Measurements from ENCODE around the gene CDT1. TPM values are rescaled to one million over a fixed set of nuclear protein-coding genes. Genes with fewer than 3 reads are reported as not detected.
A peak's percentile ranks its signal among the peaks of the same experiment; 100 is the strongest.

Gene CDT1
- total and polyA plus RNA-seq, 4 donors = 3.6 to 13.9 (median 7.8) TPM

DNA sequence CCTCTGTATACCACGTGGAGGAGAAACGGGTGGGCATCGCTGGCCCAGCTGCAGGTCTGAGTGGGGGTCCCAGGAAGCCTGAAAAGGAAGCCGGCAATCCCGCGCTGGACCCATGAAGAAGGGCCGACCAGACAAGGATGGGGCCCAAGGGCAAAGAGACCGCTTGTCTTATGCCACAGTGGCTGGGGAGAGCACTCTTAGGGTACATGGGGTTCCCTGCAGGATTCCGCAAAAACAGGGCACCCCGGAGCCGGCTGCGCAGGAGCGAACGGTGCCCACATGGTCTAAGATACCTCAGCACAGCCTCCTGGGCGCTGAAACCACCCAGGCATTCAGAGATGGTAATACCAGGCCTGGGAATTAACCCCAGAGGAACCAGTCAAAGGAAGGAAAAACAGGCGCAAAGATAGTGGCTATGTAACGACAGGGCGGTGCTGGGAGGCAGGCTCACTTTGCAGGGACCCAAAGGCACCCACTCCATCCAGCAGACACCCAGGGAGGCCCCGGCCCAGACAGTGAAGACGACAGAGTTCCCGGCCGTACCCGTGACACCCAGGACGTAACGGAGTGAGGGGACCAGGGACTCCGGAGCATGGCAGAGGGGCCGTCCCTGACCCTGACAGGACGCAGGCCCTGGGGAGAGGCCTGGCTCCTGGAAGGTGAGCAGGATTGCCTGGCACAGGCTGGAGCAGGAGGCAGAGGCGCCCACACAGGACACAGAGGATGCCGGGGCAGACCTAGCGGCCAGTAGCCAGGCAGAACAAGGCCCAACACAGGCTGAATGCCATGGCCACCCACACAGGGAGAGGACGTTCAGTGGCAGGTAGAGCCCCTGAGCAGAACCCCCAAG lies 28.8 kb upstream of the CDT1 start:
- Histone ChIP-seq H3K27me3 (ENCODE audit: control insufficient read depth, insufficient read depth, low read length) (peaks cover 21% of the 10 kb centered on the region), H3K9me3 (ENCODE audit: control insufficient read depth, insufficient read depth, low read length) (no peaks in the 10 kb centered on the region), H3K36me3 (ENCODE audit: control insufficient read depth, insufficient read depth, low read length) (peaks cover 11% of the 10 kb centered on the region), H3K27ac (ENCODE audit: low read depth, low read length) (no peak overlapping the region), H3K4me1 (ENCODE audit: control insufficient read depth, insufficient read depth, low read length) (peaks cover 85% of the 10 kb centered on the region), H3K4me3 (ENCODE audit: low read depth, low read length) (no peak overlapping the region)
- 91% methylated on average over 32 of the region's 32 CpGs for WGBS (ENCODE audit: insufficient coverage)
- DNase-seq (ENCODE audit: low read depth in 4 of 6, low spot score in 6 of 6) = no peak

DNA sequence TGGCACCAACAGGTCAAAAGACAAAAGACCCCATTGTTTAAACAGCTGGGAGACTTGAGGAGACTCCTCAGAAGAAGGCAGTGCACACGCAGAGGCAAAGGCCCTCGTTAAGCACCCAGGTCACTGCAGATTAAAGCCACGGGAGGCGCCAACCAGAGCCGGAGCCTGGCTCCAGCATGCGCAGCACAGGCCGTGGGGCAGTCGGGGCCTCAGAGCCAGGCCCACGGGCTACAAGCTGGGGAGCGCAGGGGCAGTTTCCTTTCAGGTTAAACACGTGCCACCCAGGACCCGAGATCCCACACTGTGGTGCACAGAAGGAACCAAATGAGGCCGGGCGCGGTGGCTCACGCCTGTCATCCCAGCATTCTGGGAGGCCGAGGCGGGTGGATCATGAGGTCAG lies 27.8 kb upstream of the CDT1 start:
- Histone ChIP-seq H3K9me3 (ENCODE audit: control insufficient read depth, insufficient read depth, low read length) (no peaks in the 10 kb centered on the region), H3K4me3 (ENCODE audit: low read depth, low read length) (no peak overlapping the region), H3K27ac (ENCODE audit: low read depth, low read length) (no peak overlapping the region), H3K27me3 (ENCODE audit: control insufficient read depth, insufficient read depth, low read length) (peaks cover 14% of the 10 kb centered on the region), H3K36me3 (ENCODE audit: control insufficient read depth, insufficient read depth, low read length) (peaks cover 11% of the 10 kb centered on the region), H3K4me1 (ENCODE audit: control insufficient read depth, insufficient read depth, low read length) (peaks cover 84% of the 10 kb centered on the region)
- no peak for DNase-seq (ENCODE audit: low read depth in 4 of 6, low spot score in 6 of 6)
- 74% methylated on average over 18 of the region's 18 CpGs for WGBS (ENCODE audit: insufficient coverage)

DNA sequence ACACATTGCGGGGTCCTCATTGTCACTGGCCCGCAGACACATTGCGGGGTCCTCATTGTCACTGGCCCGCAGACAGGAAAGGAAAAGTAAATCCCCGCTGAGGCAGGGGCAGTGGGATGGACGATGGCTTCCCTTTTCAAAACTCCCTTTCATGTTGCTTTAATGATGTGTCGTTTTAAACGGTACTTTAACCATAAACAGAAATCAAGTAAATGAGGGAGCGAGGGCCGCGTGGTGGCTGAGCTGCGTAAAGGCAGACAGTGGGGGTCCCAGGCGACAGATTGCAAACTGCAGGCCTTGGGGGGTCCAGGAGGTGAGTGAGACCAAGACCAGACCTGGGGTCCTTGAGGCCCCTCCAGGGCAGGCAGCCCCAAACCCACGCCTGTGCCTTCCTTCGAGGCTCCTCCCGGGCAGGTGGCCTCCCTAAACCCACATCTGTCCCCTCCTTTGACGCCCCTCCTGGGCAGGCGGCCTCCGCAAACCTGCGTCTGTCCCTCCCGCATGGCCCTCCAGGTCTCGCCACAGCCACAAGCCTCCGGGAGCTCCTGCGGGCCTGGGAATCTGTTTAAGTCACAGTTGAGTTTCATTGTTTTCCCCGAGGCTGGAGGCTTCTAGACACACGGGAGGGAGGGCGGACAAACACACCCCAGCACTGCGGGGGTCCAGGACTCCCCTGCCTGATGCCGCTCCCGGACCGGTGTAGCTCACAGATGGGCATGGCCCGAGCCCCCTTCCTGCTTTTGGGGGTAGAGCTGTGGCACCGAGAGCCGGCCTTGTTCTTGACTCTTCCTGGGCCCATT lies 25.9 kb upstream of the CDT1 start:
- Histone ChIP-seq H3K27me3 (ENCODE audit: control insufficient read depth, insufficient read depth, low read length) (peaks cover 15% of the 10 kb centered on the region), H3K27ac (ENCODE audit: low read depth, low read length) (no peak overlapping the region), H3K9me3 (ENCODE audit: control insufficient read depth, insufficient read depth, low read length) (no peaks in the 10 kb centered on the region), H3K4me1 (ENCODE audit: control insufficient read depth, insufficient read depth, low read length) (peaks cover 86% of the 10 kb centered on the region), H3K36me3 (ENCODE audit: control insufficient read depth, insufficient read depth, low read length) (peaks cover 14% of the 10 kb centered on the region), H3K4me3 (ENCODE audit: low read depth, low read length) (no peak overlapping the region)
- peak in 1 of 6 donors; percentile 27 for DNase-seq (ENCODE audit: low read depth in 4 of 6, low spot score in 6 of 6)
- WGBS (ENCODE audit: insufficient coverage) = 44% methylated on average over 28 of the region's 34 CpGs

DNA sequence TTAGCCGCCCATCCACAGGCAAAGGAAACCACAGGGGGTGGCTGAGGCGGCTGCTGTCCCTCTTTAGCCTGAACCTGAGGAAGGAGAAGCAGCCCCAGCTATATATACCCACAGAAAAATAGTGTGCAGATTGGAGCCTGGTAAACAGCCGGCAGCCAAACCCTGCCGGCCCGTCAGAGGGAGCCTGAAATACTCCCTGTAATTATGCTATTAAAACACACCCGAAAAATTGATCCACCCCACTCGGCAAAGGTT lies 25.4 kb upstream of the CDT1 start:
- Histone ChIP-seq H3K4me1 (ENCODE audit: control insufficient read depth, insufficient read depth, low read length) (peaks cover 86% of the 10 kb centered on the region), H3K36me3 (ENCODE audit: control insufficient read depth, insufficient read depth, low read length) (peaks cover 14% of the 10 kb centered on the region), H3K9me3 (ENCODE audit: control insufficient read depth, insufficient read depth, low read length) (no peaks in the 10 kb centered on the region), H3K4me3 (ENCODE audit: low read depth, low read length) (no peak overlapping the region), H3K27ac (ENCODE audit: low read depth, low read length) (no peak overlapping the region), H3K27me3 (ENCODE audit: control insufficient read depth, insufficient read depth, low read length) (peaks cover 15% of the 10 kb centered on the region)
- WGBS (ENCODE audit: insufficient coverage) = 70% methylated on average over 6 of the region's 7 CpGs
- no peak for DNase-seq (ENCODE audit: low read depth in 4 of 6, low spot score in 6 of 6)

DNA sequence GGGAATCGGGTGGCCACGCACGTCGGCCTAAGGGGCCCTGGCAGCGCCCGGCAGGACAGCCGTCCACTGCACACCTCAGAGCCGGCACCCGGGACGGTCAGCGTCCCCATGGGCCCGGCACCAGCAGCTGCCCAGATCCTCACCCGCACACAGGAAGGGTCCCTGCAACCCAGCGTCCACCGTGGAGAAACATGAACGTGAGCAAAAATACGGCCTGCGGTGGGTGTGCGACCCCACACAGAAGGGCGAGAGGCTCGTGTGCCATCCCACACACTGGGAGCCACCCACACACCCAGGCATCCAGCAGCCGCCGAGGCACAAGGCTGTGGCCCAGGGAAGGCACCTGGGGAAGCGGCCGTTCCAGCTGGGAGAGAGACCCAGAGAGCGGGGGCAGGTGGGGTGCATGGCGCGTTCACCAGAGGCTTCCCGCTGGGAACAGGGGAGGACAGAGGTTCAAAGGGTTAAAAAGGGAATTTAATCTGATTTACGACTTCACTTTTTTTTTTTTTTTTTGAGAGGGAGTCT lies 25.0 kb upstream of the CDT1 start:
- no peaks in the 10 kb centered on the region for H3K9me3 ChIP-seq (ENCODE audit: control insufficient read depth, insufficient read depth, low read length)
- no peak overlapping the region for H3K4me3 ChIP-seq (ENCODE audit: low read depth, low read length)
- H3K27ac ChIP-seq (ENCODE audit: low read depth, low read length) = no peak overlapping the region
- H3K36me3 ChIP-seq (ENCODE audit: control insufficient read depth, insufficient read depth, low read length) = peaks cover 14% of the 10 kb centered on the region
- WGBS (ENCODE audit: insufficient coverage) = 77% methylated on average over 28 of the region's 30 CpGs
- peaks cover 15% of the 10 kb centered on the region for H3K27me3 ChIP-seq (ENCODE audit: control insufficient read depth, insufficient read depth, low read length)
- peaks cover 86% of the 10 kb centered on the region for H3K4me1 ChIP-seq (ENCODE audit: control insufficient read depth, insufficient read depth, low read length)
- no peak for DNase-seq (ENCODE audit: low read depth in 4 of 6, low spot score in 6 of 6)

DNA sequence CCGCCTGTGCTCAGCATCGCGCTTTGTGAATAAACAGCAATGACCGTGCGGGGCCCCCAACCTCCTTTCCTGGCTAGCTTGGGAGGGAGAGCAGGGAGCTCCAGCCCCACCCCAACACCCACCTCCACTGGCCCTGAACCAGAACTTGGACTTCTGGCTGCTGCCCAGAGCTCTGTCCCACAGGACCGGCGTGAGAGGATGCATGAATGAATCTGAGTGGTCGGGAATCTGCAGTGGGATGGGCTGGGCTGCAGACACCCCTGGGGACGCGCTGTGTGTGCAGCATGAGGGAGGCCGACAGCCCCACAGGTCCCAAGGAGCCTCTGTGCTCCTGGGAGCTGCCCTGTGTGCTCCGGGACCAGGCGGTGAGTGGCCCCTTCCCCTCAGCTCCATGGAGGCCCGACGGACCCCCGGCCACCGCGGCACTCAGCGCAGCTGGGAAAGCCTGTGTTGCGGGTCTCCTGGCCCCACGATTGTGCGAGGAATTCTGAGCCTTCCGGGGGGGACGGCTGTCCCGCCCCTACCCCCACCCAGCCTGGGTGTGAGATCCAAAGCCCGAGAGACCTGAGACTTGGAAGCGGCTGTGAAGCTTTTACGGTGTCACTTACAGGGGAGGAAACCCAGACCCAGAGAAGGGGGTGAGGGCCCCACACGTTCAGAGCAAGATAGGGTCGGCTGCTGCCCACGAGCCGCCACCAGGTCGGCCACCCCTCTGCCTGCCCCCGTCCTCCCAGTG lies 24.0 kb upstream of the CDT1 start:
- Histone ChIP-seq H3K27me3 (ENCODE audit: control insufficient read depth, insufficient read depth, low read length) (peaks cover 22% of the 10 kb centered on the region), H3K36me3 (ENCODE audit: control insufficient read depth, insufficient read depth, low read length) (peaks cover 14% of the 10 kb centered on the region), H3K4me1 (ENCODE audit: control insufficient read depth, insufficient read depth, low read length) (peaks cover 83% of the 10 kb centered on the region), H3K27ac (ENCODE audit: low read depth, low read length) (no peak overlapping the region), H3K4me3 (ENCODE audit: low read depth, low read length) (no peak overlapping the region), H3K9me3 (ENCODE audit: control insufficient read depth, insufficient read depth, low read length) (no peaks in the 10 kb centered on the region)
- 43% methylated on average over 30 of the region's 34 CpGs for WGBS (ENCODE audit: insufficient coverage)
- no peak for DNase-seq (ENCODE audit: low read depth in 4 of 6, low spot score in 6 of 6)

DNA sequence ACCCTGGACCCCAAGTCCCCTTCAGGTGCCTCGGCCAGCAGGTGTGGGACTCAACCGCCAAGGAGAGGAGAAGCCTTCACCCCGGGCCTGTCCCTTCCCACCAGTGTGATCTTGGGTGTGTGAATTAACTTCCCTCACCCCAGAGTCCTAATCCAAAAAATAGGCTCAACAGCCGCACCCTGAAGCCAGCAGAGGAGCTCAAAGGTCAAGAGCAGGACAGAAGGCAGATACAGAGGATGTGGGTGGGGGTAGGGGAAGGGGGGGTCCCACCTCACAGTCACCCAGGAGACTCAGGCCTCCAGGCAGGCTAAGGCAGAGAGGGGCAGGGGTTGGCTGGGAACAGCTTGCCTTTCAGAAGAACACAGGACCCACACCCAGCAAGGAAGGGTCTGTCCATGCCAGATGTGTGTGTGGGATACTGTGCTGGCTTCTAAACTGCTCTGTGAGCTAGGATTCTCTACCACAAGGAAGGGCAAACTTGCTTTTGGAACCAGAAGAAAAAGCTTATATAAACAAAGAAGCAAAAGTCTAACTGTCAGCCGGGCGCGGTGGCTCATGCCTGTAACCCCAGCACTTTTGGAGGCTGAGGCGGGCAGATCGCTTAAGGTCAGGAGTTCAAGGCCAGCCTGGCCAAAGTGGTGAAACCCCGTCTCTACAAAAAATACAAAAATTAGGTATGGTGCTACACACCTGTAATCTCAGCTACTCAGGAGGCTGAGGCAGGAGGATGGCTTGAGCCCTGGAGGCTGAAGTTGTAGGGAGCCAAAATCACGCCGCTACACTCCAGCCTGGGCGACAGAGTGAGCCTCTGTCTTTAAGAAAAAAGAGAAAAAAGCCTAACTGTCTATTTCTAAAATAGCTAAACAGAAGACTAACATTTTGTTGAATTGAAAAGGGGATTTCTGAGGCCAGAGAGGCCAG lies 23.2 kb upstream of the CDT1 start:
- no peak for DNase-seq (ENCODE audit: low read depth in 4 of 6, low spot score in 6 of 6)
- Histone ChIP-seq H3K27me3 (ENCODE audit: control insufficient read depth, insufficient read depth, low read length) (peaks cover 22% of the 10 kb centered on the region), H3K4me1 (ENCODE audit: control insufficient read depth, insufficient read depth, low read length) (peaks cover 76% of the 10 kb centered on the region), H3K36me3 (ENCODE audit: control insufficient read depth, insufficient read depth, low read length) (peaks cover 14% of the 10 kb centered on the region), H3K9me3 (ENCODE audit: control insufficient read depth, insufficient read depth, low read length) (no peaks in the 10 kb centered on the region), H3K4me3 (ENCODE audit: low read depth, low read length) (no peak overlapping the region), H3K27ac (ENCODE audit: low read depth, low read length) (no peak overlapping the region)
- 91% methylated on average over 5 of the region's 13 CpGs for WGBS (ENCODE audit: insufficient coverage)

DNA sequence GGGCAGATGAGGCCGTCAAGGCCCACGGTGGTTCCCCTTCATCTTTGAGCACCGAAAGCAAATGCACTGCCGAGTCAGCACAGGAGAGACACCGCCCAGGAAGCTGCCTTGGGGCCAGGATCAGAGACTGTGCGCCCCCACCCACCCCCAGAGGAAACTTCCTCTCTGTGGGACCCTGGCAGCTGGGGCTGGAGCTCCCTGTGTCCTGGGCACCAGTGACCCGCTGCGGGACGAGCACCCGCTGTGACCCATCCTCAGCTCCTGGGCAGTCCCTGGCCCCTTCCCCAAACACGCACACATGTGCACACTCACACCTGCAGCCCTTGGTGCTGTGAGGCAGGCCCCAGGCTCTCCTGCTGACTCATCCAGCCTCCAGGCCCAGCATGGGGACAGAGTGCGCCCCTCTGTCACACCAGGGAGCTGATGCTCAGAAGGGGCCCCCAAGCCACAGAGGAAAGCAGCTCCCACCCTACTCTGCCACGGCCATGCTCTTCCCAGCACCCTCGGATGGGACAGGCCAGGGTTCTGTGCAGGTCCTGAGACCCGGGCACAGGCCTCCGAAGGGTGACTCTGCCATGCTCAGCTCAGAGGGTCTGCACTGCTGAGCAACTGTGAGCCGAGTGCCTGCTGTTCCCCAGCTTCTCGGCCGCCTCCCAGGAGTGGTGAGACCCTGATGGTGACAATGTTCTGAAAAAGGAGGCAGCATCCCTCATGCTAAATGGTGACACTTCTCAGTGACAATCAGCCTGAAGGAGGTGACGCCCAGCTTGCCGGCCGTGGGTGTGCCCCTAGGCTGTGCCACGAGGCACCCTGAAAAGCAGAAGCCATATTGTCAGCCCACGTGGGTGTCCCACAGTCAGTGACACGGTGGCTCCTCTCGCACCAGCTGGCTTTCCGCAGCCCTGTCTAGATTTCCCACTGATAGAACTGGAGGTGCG lies 22.2 kb upstream of the CDT1 start:
- Histone ChIP-seq H3K9me3 (ENCODE audit: control insufficient read depth, insufficient read depth, low read length) (no peaks in the 10 kb centered on the region), H3K4me1 (ENCODE audit: control insufficient read depth, insufficient read depth, low read length) (peaks cover 79% of the 10 kb centered on the region), H3K36me3 (ENCODE audit: control insufficient read depth, insufficient read depth, low read length) (peaks cover 11% of the 10 kb centered on the region), H3K4me3 (ENCODE audit: low read depth, low read length) (no peak overlapping the region), H3K27me3 (ENCODE audit: control insufficient read depth, insufficient read depth, low read length) (peaks cover 22% of the 10 kb centered on the region), H3K27ac (ENCODE audit: low read depth, low read length) (no peak overlapping the region)
- 82% methylated on average over 28 of the region's 28 CpGs for WGBS (ENCODE audit: insufficient coverage)
- no peak for DNase-seq (ENCODE audit: low read depth in 4 of 6, low spot score in 6 of 6)

All from spinal cord (tissue), 10 donors.